ENCODE measurements around the gene FAM131B. TPM values are rescaled to one million over a fixed set of nuclear protein-coding genes. Genes with fewer than 3 reads are reported as not detected.

Gene FAM131B
- total RNA-seq, 1 donor from 2014 or later = 0.53 TPM

GRCh38 chr7:143321734-143322133, 40.8 kb downstream of the FAM131B start:
- H3K27me3 ChIP-seq (ENCODE audit: control insufficient read depth, insufficient read depth, low read length) = no peaks in the 10 kb centered on the region
- TF ChIP-seq CTCF (IDR thresholded peaks at IDR 0.05; ENCODE audit: insufficient read depth, low read length, severe bottlenecking) = peak; percentile 52
- no peak for FAIRE-seq
- H3K4me3 ChIP-seq (ENCODE audit: low read depth, low read length) = no peak overlapping the region
- no peaks in the 10 kb centered on the region for H3K36me3 ChIP-seq (ENCODE audit: control insufficient read depth, insufficient read depth, low read length)
- no peak for DNase-seq (ENCODE audit: low read depth)

GRCh38 chr7:143321242-143321641, 41.3 kb downstream of the FAM131B start:
- no peaks in the 10 kb centered on the region for H3K36me3 ChIP-seq (ENCODE audit: control insufficient read depth, insufficient read depth, low read length)
- TF ChIP-seq CTCF (IDR thresholded peaks at IDR 0.05; ENCODE audit: insufficient read depth, low read length, severe bottlenecking) = no peak
- FAIRE-seq (no peak), DNase-seq (ENCODE audit: low read depth) (no peak)
- H3K4me3 ChIP-seq (ENCODE audit: low read depth, low read length) = no peak overlapping the region
- no peaks in the 10 kb centered on the region for H3K27me3 ChIP-seq (ENCODE audit: control insufficient read depth, insufficient read depth, low read length)

- H3K4me3 ChIP-seq (ENCODE audit: low read depth, low read length) = no peak overlapping the region
- no peak for DNase-seq (ENCODE audit: low read depth)
- TF ChIP-seq CTCF (IDR thresholded peaks at IDR 0.05; ENCODE audit: insufficient read depth, low read length, severe bottlenecking) = no peak
- no peaks in the 10 kb centered on the region for H3K27me3 ChIP-seq (ENCODE audit: control insufficient read depth, insufficient read depth, low read length)
- no peak for FAIRE-seq
- H3K36me3 ChIP-seq (ENCODE audit: control insufficient read depth, insufficient read depth, low read length) = no peaks in the 10 kb centered on the region
These were observed 41.9 kb downstream of the FAM131B start for GRCh38 chr7:143320620-143321019.

GRCh38 chr7:143318661-143319060, 43.9 kb downstream of the FAM131B start:
- Histone ChIP-seq H3K27me3 (ENCODE audit: control insufficient read depth, insufficient read depth, low read length) (no peaks in the 10 kb centered on the region), H3K36me3 (ENCODE audit: control insufficient read depth, insufficient read depth, low read length) (no peaks in the 10 kb centered on the region), H3K4me3 (ENCODE audit: low read depth, low read length) (no peak overlapping the region)
- TF ChIP-seq CTCF (IDR thresholded peaks at IDR 0.05; ENCODE audit: insufficient read depth, low read length, severe bottlenecking) = peak; percentile 48
- FAIRE-seq (peak; percentile 97), DNase-seq (ENCODE audit: low read depth) (peak; percentile 97)

GRCh38 chr7:143316492-143316891, 46.0 kb downstream of the FAM131B start:
- no peaks in the 10 kb centered on the region for H3K36me3 ChIP-seq (ENCODE audit: control insufficient read depth, insufficient read depth, low read length)
- H3K27me3 ChIP-seq (ENCODE audit: control insufficient read depth, insufficient read depth, low read length) = no peaks in the 10 kb centered on the region
- no peak for FAIRE-seq
- no peak for TF ChIP-seq CTCF (IDR thresholded peaks at IDR 0.05; ENCODE audit: insufficient read depth, low read length, severe bottlenecking)
- no peak overlapping the region for H3K4me3 ChIP-seq (ENCODE audit: low read depth, low read length)
- no peak for DNase-seq (ENCODE audit: low read depth)

GRCh38 chr7:143315776-143316175, 46.7 kb downstream of the FAM131B start, which contains the start of gene CLCN1:
CLCN1 (plus strand) TSS chr7:143316111; CDS start chr7:143316213, 102 bp downstream.
- H3K27me3 ChIP-seq (ENCODE audit: control insufficient read depth, insufficient read depth, low read length) = no peaks in the 10 kb centered on the region
- DNase-seq (ENCODE audit: low read depth) = no peak
- TF ChIP-seq CTCF (IDR thresholded peaks at IDR 0.05; ENCODE audit: insufficient read depth, low read length, severe bottlenecking) = no peak
- H3K36me3 ChIP-seq (ENCODE audit: control insufficient read depth, insufficient read depth, low read length) = no peaks in the 10 kb centered on the region
- FAIRE-seq = no peak
- no peak within 1 kb of the TSS for H3K4me3 ChIP-seq (ENCODE audit: low read depth, low read length)
